Vagina (tissue), 2 donors: ENCODE data around the gene NT5C3B. TPM values are rescaled to one million over a fixed set of nuclear protein-coding genes. Genes with fewer than 3 reads are reported as not detected.
"Not testable (repeated sequence)": the region's sequence is repeated elsewhere in the genome, so short reads cannot be mapped to it uniquely, and the experiment has no call there.

ENCODE experiments used
- DNase-seq, 2 donors: peaks; one replicate each; pipeline ENCODE4 v3.0.0-alpha.2; 2017; ENCODE audit errors: extremely low spot score in 2 of 2
- H3K27ac ChIP-seq: fragments of 200-600 bp; sonication (generic); one replicate; pipeline ENCODE4 v1.5.1; 2019
- H3K27me3 ChIP-seq: fragments of 200-600 bp; sonication (generic); one replicate; pipeline ENCODE4 v1.5.1; 2019
- H3K36me3 ChIP-seq, 2 donors: fragments of 200-600 bp; sonication (generic); one replicate each; pipeline ENCODE4 v1.5.1; 2017 to 2019
- H3K4me1 ChIP-seq: fragments of 200-600 bp; sonication (generic); one replicate; pipeline ENCODE4 v1.5.1; 2019
- H3K4me3 ChIP-seq, 2 donors: fragments of 200-600 bp; sonication (generic); 1 replicate in 1 of 2; 2 replicates in 1 of 2; pipeline ENCODE4 v1.5.1; 2016 to 2019
- H3K9me3 ChIP-seq: fragments of 200-600 bp; sonication (generic); one replicate; pipeline ENCODE4 v1.5.1; 2019
- POLR2AphosphoS5 ChIP-seq, 2 donors: sonication (generic); formaldehyde crosslinking; IDR thresholded peaks; one replicate each; pipeline ENCODE4 v1.9.0; 2017; ENCODE audit warnings: antibody characterized with exemption in 2 of 2, mild to moderate bottlenecking in 2 of 2, low read depth in 1 of 2; ENCODE audit not compliant: insufficient read depth in 1 of 2
- intact Hi-C: fragments of 100-400 bp; cut with DNase I; formaldehyde crosslinking; loops from one replicate; pipeline ENCODE4 v1.15.1; 2023
- small RNA-seq: library from RNA; depleted of rRNA; stranded (forward); fragments of <200 nt; gene quantifications from one replicate; pipeline ENCODE3, GENCODE V24; 2016
- total RNA-seq: library from RNA; depleted of rRNA; stranded (reverse); fragments of >200 nt; gene quantifications from one replicate; pipeline ENCODE4 v1.2.3, GENCODE V29; 2016
- TF ChIP-seq, protein P1 (sequence below), 3 experiments: fragments of 450-650 bp in 2 of 3; fragments of 200-600 bp in 1 of 3; sonication (generic) in 1 of 3; IDR thresholded peaks; one replicate each; pipeline ENCODE4 v1.5.1; 2017 to 2019; ENCODE audit warnings: antibody characterized with exemption in 3 of 3, mild to moderate bottlenecking in 2 of 3, moderate library complexity in 2 of 3

NT5C3B gene
- total RNA-seq, 1 donor from 2014 or later: 71.5 TPM

GRCh38 chr17:41777157-41777573, 58.9 kb downstream of the NT5C3B start:
- H3K9me3 ChIP-seq: no peaks in the 10 kb centered on the region
- H3K27ac ChIP-seq: peak overlapping the region; percentile 88
- H3K27me3 ChIP-seq: no peaks in the 10 kb centered on the region
- no peak for DNase-seq
- TF ChIP-seq, protein P1, sequence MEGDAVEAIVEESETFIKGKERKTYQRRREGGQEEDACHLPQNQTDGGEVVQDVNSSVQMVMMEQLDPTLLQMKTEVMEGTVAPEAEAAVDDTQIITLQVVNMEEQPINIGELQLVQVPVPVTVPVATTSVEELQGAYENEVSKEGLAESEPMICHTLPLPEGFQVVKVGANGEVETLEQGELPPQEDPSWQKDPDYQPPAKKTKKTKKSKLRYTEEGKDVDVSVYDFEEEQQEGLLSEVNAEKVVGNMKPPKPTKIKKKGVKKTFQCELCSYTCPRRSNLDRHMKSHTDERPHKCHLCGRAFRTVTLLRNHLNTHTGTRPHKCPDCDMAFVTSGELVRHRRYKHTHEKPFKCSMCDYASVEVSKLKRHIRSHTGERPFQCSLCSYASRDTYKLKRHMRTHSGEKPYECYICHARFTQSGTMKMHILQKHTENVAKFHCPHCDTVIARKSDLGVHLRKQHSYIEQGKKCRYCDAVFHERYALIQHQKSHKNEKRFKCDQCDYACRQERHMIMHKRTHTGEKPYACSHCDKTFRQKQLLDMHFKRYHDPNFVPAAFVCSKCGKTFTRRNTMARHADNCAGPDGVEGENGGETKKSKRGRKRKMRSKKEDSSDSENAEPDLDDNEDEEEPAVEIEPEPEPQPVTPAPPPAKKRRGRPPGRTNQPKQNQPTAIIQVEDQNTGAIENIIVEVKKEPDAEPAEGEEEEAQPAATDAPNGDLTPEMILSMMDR (IDR thresholded peaks at IDR 0.05): peak in 1 of 3 experiments; percentile 19
- TF ChIP-seq POLR2AphosphoS5 (IDR thresholded peaks at IDR 0.05; ENCODE audit: insufficient read depth in 1 of 2, low read depth in 1 of 2): no peak
- H3K4me1 ChIP-seq: peaks cover 90% of the 10 kb centered on the region
- intact Hi-C loops: no loop called here
- no peak overlapping the region for H3K4me3 ChIP-seq
- no peaks in the 10 kb centered on the region for H3K36me3 ChIP-seq

- Histone ChIP-seq H3K4me1 (peaks cover 90% of the 10 kb centered on the region), H3K27ac (peak overlapping the region; percentile 88)
- H3K36me3 ChIP-seq, DNase-seq, H3K4me3 ChIP-seq, H3K9me3 ChIP-seq, H3K27me3 ChIP-seq, intact Hi-C loops: not testable (repeated sequence)
These were observed 59.7 kb downstream of the NT5C3B start for GRCh38 chr17:41776262-41776900.

DNA sequence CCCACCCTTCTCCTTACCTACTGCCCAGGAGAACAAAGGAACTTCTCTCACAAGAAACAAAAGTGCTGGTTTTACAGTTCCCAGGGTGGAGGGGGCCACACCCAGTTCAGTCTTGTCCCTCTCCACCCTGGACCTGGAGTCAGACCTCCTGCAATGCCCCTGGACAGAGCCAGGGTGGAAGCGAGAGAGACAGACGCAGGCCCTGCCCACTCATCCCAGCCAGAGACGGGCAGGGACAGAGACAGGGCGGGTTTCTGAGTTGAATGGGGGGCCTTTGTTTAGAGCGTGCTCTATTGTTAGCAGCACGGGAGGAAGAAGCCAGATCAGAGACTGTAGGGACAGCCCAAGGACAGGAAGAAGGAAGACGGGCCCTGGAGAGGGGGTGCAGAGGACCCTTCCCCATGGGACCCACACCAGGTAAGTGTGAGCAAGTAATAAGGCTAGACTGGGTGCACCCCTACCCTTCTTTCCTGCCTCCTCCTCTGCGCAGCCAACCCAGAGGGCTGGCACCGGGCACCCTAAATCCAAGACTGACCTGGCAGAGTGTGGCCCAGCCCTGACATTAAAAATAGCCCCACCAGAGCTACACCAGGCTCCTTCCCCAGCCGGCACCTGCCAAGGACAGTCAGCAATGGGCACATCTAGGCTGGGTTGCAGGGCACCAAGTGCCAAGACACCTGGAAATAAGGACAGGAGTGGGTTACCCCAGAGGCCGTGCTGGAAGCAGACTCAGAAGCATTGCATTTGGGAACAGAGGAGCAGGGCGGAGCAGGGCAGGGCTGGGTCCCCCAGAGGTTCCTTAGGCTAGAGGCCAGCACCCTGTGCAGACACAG, 60.4 kb downstream of the NT5C3B start:
- Histone ChIP-seq H3K27ac (peak overlapping the region; percentile 88), H3K4me3 (no peak overlapping the region), H3K36me3 (peaks cover 0 to 9% of the 10 kb centered on the region in 2 donors), H3K9me3 (no peaks in the 10 kb centered on the region), H3K4me1 (peaks cover 96% of the 10 kb centered on the region), H3K27me3 (no peaks in the 10 kb centered on the region)
- TF ChIP-seq, protein P1 (IDR thresholded peaks at IDR 0.05): no peak
- intact Hi-C loops: no loop called here
- no peak for DNase-seq

Small RNAs within 50 kb of the gene (small RNA-seq; reads per million reads assigned to genes)
- gene AC125257.2: not detected

Other genes with a start within 250 kb of the NT5C3B start
- gene KRT14, start 249.3 kb downstream of the NT5C3B start, total RNA-seq: 1,546 TPM
- 872 TPM for gene KRT16, start 223.5 kb downstream of the NT5C3B start, total RNA-seq
- gene KRT17, start 211.7 kb downstream of the NT5C3B start, total RNA-seq: 165 TPM
- 204 TPM for gene EIF1, start 147.3 kb downstream of the NT5C3B start, total RNA-seq
- not detected for gene GAST, start 123.9 kb downstream of the NT5C3B start, total RNA-seq
- gene HAP1, start 101.6 kb downstream of the NT5C3B start, total RNA-seq: 1.2 TPM
- gene JUP, start 49.5 kb downstream of the NT5C3B start, total RNA-seq: 589 TPM
- gene P3H4, start 24.3 kb downstream of the NT5C3B start, total RNA-seq: 11.5 TPM
- 53.5 TPM for gene FKBP10, start 23.2 kb downstream of the NT5C3B start, total RNA-seq
- not detected for gene KLHL10, start 1.6 kb upstream of the NT5C3B start, total RNA-seq
- gene KLHL11, start 29.2 kb upstream of the NT5C3B start, total RNA-seq: 15.2 TPM
- gene ACLY, start 82.7 kb upstream of the NT5C3B start, total RNA-seq: 74.9 TPM
- gene ODAD4, start 94.4 kb upstream of the NT5C3B start, total RNA-seq: 1.7 TPM
- gene CNP, start 130.6 kb upstream of the NT5C3B start, total RNA-seq: 54.0 TPM
- gene DNAJC7, start 181.2 kb upstream of the NT5C3B start, total RNA-seq: 60.2 TPM
- 28.7 TPM for gene NKIRAS2, start 183.9 kb upstream of the NT5C3B start, total RNA-seq
- 0.49 TPM for gene C17orf113, start 214.4 kb upstream of the NT5C3B start, total RNA-seq